T-cell (primary cell): Measurements from ENCODE around the gene AP1S1. TPM values are rescaled to one million over a fixed set of nuclear protein-coding genes. Genes with fewer than 3 reads are reported as not detected.
A peak's percentile ranks its signal among the peaks of the same experiment; 100 is the strongest.

Experiments
- ATAC-seq, 4 experiments: fragments of 200-7000 bp in 3 of 4; fragments of 150-1000 bp in 1 of 4; cut with Tn5 transposase; replicated peaks in 1 of 4; 1 replicate in 3 of 4; 2 replicates in 1 of 4; pipeline ENCODE4 v1.10.0; 2021; ENCODE audit warnings: moderate library complexity in 3 of 4, mild to moderate bottlenecking in 2 of 4, moderate number of reproducible peaks in 1 of 4
- CTCF ChIA-PET, 2 donors: fragments of 300-600 bp; sonication (Branson Sonifier 250); formaldehyde crosslinking; loops; one replicate each; lab custom pipeline; 2022; ENCODE audit warnings: antibody characterized with exemption in 2 of 2; lab: Charles Lee
- POLR2A ChIA-PET, 2 donors: fragments of 300-600 bp; sonication (Branson Sonifier 250); formaldehyde crosslinking; loops; one replicate each; lab custom pipeline; 2022; ENCODE audit warnings: antibody characterized with exemption in 2 of 2; lab: Charles Lee
- DNase-seq, 35 experiments: peaks; one replicate each; pipeline versions ENCODE4 v3.0.0 to v3.0.0-alpha.2; 2013 to 2023
- H3K27ac ChIP-seq: one replicate; pipeline ENCODE4 v1.5.1; 2013; ENCODE audit warnings: low read length
- H3K27me3 ChIP-seq, 2 experiments: replicated peaks in 1 of 2; 1 replicate in 1 of 2; 2 replicates in 1 of 2; pipeline versions ENCODE4 v1.6.1 to v1.7.0; 2013; ENCODE audit warnings: low read length in 1 of 2, mixed read lengths in 1 of 2; ENCODE audit not compliant: control insufficient read depth in 2 of 2, insufficient read depth in 2 of 2; ENCODE audit errors: extremely low read depth in 1 of 2
- H3K36me3 ChIP-seq, 2 donors: 1 replicate in 1 of 2; 2 replicates in 1 of 2; pipeline versions ENCODE4 v1.6.1 to v1.7.0; 2013; ENCODE audit warnings: low read length in 1 of 2; ENCODE audit not compliant: control insufficient read depth in 2 of 2, insufficient read depth in 1 of 2; ENCODE audit errors: extremely low read depth in 1 of 2
- H3K4me1 ChIP-seq, 2 experiments: 1 replicate in 1 of 2; 2 replicates in 1 of 2; pipeline versions ENCODE4 v1.6.1 to v1.7.0; 2013; ENCODE audit warnings: low read length in 2 of 2, mixed read lengths in 1 of 2; ENCODE audit not compliant: insufficient read depth in 2 of 2, control insufficient read depth in 1 of 2; ENCODE audit errors: extremely low read depth in 1 of 2
- H3K4me3 ChIP-seq, 2 donors: 1 replicate in 1 of 2; 2 replicates in 1 of 2; pipeline versions ENCODE4 v1.5.1 to v1.7.0; 2013; ENCODE audit warnings: mild to moderate bottlenecking in 2 of 2, low read length in 1 of 2, moderate library complexity in 1 of 2; ENCODE audit not compliant: control insufficient read depth in 1 of 2; ENCODE audit errors: extremely low read depth in 1 of 2
- H3K9me3 ChIP-seq: 2 replicates; pipeline ENCODE4 v1.7.0; 2013
- H3K27ac Mint-ChIP-seq, 2 donors: one replicate each; pipeline ENCODE4 v1.8.0; 2020 to 2021; ENCODE audit warnings: mild to moderate bottlenecking in 2 of 2, mixed read lengths in 2 of 2
- H3K27me3 Mint-ChIP-seq, 2 donors: one replicate each; pipeline ENCODE4 v1.8.0; 2021 to 2022; ENCODE audit warnings: mixed read lengths in 2 of 2
- H3K36me3 Mint-ChIP-seq: one replicate; pipeline ENCODE4 v1.8.0; 2021; ENCODE audit warnings: mixed read lengths
- H3K4me1 Mint-ChIP-seq, 3 donors: one replicate each; pipeline ENCODE4 v1.8.0; 2020 to 2022; ENCODE audit warnings: mixed read lengths in 3 of 3, mild to moderate bottlenecking in 1 of 3
- H3K4me3 Mint-ChIP-seq, 3 donors: one replicate each; pipeline ENCODE4 v1.8.0; 2020 to 2022; ENCODE audit warnings: mild to moderate bottlenecking in 3 of 3, mixed read lengths in 3 of 3, moderate library complexity in 3 of 3
- H3K9me3 Mint-ChIP-seq, 3 donors: one replicate each; pipeline ENCODE4 v1.8.0; 2020 to 2022; ENCODE audit warnings: mixed read lengths in 3 of 3
- WGBS: methylation state at CpG from one replicate; pipeline ENCODE4 v1.1.5; 2013; ENCODE audit warnings: missing lambda C conversion rate; ENCODE audit not compliant: insufficient coverage; 5-methylcytosine and 5-hydroxymethylcytosine counted together
- total RNA-seq, 35 experiments: library from RNA in 6 of 35; stranded (reverse) in 6 of 35; fragments of 120-200 nt in 1 of 35; gene quantifications; one replicate each; pipeline versions ENCODE4 v1.2.1 to v1.2.4 and lab custom pipeline; 2013 to 2026

AP1S1 gene
- total RNA-seq, 5 donors from 2014 or later (not counting 1 experiment from before 2014, with no cell fraction given) = 8.1 to 16.7 (median 14.4) TPM

DNA sequence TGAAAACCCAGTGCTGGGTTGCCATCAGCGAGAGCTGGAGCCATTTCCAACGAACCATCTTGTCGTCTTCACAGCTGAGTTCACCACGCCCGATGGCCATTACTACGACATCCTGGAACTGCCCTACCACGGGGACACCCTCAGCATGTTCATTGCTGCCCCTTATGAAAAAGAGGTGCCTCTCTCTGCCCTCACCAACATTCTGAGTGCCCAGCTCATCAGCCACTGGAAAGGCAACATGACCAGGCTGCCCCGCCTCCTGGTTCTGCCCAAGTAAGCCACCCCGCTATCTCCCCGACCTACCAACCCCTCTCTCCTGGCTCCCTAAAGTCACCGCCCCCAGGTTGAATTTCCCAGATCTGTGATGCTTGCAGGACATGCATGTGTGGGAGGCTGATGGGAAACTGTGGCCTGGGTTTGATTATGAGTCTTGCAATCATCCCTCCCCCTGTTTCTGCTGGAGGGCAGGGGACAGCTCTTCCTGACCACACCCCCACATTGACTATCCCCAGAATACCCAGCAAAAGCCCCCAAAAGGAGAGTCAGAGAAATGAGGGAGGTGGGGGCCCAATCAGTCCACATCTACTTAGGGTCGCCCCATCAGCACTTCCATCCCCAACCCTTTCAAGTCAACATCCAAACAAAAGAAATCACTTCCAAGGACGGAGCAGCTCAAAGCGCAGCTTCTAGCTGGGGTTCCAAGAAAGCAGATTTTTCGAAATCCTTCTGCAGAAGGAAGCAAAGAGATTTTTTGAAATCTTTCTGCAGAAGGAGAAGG is 20.5 kb upstream of the AP1S1 start:
- Mint-ChIP-seq H3K4me3 (no peak overlapping the region), H3K9me3 (no peaks in the 10 kb centered on the region), H3K27me3 (peaks cover 17 to 60% of the 10 kb centered on the region in 2 donors), H3K27ac (no peak overlapping the region), H3K36me3 (no peaks in the 10 kb centered on the region), H3K4me1 (peaks cover 11 to 20% (median 17%) of the 10 kb centered on the region in 3 donors)
- no peaks in the 10 kb centered on the region for H3K36me3 ChIP-seq
- peaks cover 0 to 42% of the 10 kb centered on the region in 2 experiments for H3K27me3 ChIP-seq
- DNase-seq (no peak), ATAC-seq (no peak)
- CTCF ChIA-PET = interaction anchor here in 1 of 2 donors (0.7 kb wide), 1 partner anchor 10 kb away, joined by 4 read pairs; no protein-coding TSS in a partner anchor
- POLR2A ChIA-PET = no interaction called here
- H3K4me1 ChIP-seq = peaks cover 0 to 11% of the 10 kb centered on the region in 2 experiments
- WGBS = 83% methylated on average over 9 of the region's 15 CpGs
- H3K9me3 ChIP-seq = no peaks in the 10 kb centered on the region
- H3K27ac ChIP-seq = no peak overlapping the region
- H3K4me3 ChIP-seq = no peak overlapping the region

DNA sequence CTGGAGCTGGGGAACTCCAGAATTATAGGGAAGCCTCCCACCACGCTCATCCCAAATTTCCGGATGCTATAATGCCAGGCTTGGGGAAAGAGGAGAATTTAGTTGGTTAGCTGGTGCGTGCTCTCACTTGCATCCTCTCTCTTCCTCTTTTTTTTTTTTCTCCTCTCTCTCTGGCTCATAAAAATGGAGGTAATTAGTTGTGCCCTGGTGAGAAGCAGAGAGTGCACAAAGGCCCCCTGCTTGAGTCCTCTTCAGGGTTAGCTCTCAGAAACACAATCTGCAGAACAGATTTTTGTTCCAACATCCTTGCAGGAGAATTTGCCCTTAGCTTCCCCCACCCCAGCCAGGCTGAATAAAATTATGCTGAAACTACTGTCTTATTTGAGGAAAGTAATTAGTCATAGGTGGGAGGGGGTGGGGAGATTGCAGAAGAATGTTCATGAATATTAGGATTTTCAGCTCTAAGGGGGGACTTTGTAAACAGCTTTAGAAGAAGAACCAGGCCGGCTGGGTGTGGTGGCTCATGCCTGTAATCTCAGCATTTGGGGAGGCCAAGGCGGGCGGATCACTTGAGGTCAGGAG is 19.8 kb upstream of the AP1S1 start:
- no CpG with 5 or more reads among the region's 6 CpGs for WGBS
- POLR2A ChIA-PET = no interaction called here
- ATAC-seq (no peak), DNase-seq (no peak)
- no peaks in the 10 kb centered on the region for H3K36me3 ChIP-seq
- peaks cover 0 to 11% of the 10 kb centered on the region in 2 experiments for H3K4me1 ChIP-seq
- CTCF ChIA-PET = interaction anchor here in 1 of 2 donors (0.7 kb wide), 1 partner anchor 10 kb away, joined by 4 read pairs; no protein-coding TSS in a partner anchor
- no peaks in the 10 kb centered on the region for H3K36me3 Mint-ChIP-seq
- H3K27ac ChIP-seq = no peak overlapping the region
- no peaks in the 10 kb centered on the region for H3K9me3 Mint-ChIP-seq
- no peak overlapping the region for H3K4me3 Mint-ChIP-seq
- peaks cover 11 to 23% (median 20%) of the 10 kb centered on the region in 3 donors for H3K4me1 Mint-ChIP-seq
- H3K27me3 ChIP-seq = peaks cover 0 to 42% of the 10 kb centered on the region in 2 experiments
- H3K27ac Mint-ChIP-seq = no peak overlapping the region
- no peaks in the 10 kb centered on the region for H3K9me3 ChIP-seq
- H3K4me3 ChIP-seq = no peak overlapping the region
- peaks cover 17 to 60% of the 10 kb centered on the region in 2 donors for H3K27me3 Mint-ChIP-seq

DNA sequence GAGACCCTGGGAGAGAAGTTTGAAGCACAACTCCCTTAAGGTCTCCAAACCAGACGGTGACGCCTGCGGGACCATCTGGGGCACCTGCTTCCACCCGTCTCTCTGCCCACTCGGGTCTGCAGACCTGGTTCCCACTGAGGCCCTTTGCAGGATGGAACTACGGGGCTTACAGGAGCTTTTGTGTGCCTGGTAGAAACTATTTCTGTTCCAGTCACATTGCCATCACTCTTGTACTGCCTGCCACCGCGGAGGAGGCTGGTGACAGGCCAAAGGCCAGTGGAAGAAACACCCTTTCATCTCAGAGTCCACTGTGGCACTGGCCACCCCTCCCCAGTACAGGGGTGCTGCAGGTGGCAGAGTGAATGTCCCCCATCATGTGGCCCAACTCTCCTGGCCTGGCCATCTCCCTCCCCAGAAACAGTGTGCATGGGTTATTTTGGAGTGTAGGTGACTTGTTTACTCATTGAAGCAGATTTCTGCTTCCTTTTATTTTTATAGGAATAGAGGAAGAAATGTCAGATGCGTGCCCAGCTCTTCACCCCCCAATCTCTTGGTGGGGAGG is 16.5 kb upstream of the AP1S1 start:
- 78% methylated on average over 8 of the region's 9 CpGs for WGBS
- H3K36me3 ChIP-seq = no peaks in the 10 kb centered on the region
- Mint-ChIP-seq H3K4me3 (no peak overlapping the region), H3K36me3 (no peaks in the 10 kb centered on the region), H3K9me3 (no peaks in the 10 kb centered on the region), H3K27ac (peak overlapping the region in 1 of 2 donors; percentile 31), H3K27me3 (peaks cover 12 to 49% of the 10 kb centered on the region in 2 donors), H3K4me1 (peaks cover 11 to 28% (median 26%) of the 10 kb centered on the region in 3 donors)
- no peaks in the 10 kb centered on the region for H3K9me3 ChIP-seq
- no peak overlapping the region for H3K27ac ChIP-seq
- H3K4me3 ChIP-seq = no peak overlapping the region
- POLR2A ChIA-PET = interaction anchor here in 1 of 2 donors (0.6 kb wide), 1 partner anchor 43 kb away, joined by 3 read pairs; no protein-coding TSS in a partner anchor
- H3K4me1 ChIP-seq = peaks cover 0 to 11% of the 10 kb centered on the region in 2 experiments
- CTCF ChIA-PET = no interaction called here
- DNase-seq (no peak), ATAC-seq (peak in 1 of 4 experiments; percentile 7)
- peaks cover 0 to 32% of the 10 kb centered on the region in 2 experiments for H3K27me3 ChIP-seq

DNA sequence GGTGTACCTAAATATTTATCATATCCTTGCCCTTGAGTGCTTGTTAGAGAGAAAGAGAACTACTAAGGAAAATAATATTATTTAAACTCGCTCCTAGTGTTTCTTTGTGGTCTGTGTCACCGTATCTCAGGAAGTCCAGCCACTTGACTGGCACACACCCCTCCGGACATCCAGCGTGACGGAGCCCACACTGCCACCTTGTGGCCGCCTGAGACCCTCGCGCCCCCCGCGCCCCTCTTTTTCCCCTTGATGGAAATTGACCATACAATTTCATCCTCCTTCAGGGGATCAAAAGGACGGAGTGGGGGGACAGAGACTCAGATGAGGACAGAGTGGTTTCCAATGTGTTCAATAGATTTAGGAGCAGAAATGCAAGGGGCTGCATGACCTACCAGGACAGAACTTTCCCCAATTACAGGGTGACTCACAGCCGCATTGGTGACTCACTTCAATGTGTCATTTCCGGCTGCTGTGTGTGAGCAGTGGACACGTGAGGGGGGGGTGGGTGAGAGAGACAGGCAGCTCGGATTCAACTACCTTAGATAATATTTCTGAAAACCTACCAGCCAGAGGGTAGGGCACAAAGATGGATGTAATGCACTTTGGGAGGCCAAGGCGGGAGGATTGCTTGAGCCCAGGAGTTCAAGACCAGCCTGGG is 15.9 kb upstream of the AP1S1 start:
- CTCF ChIA-PET = interaction anchor here in 1 of 2 donors (0.6 kb wide), 1 partner anchor 115 kb away, joined by 6 read pairs; no protein-coding TSS in a partner anchor
- Histone ChIP-seq H3K9me3 (no peaks in the 10 kb centered on the region), H3K36me3 (no peaks in the 10 kb centered on the region), H3K27me3 (peaks cover 0 to 38% of the 10 kb centered on the region in 2 experiments), H3K4me3 (no peak overlapping the region), H3K4me1 (peaks cover 0 to 11% of the 10 kb centered on the region in 2 experiments), H3K27ac (no peak overlapping the region)
- H3K27me3 Mint-ChIP-seq = peaks cover 9 to 47% of the 10 kb centered on the region in 2 donors
- WGBS = 0% methylated on average over 2 of the region's 16 CpGs
- peak overlapping the region in 1 of 2 donors; percentile 31 for H3K27ac Mint-ChIP-seq
- no peaks in the 10 kb centered on the region for H3K9me3 Mint-ChIP-seq
- no peaks in the 10 kb centered on the region for H3K36me3 Mint-ChIP-seq
- H3K4me3 Mint-ChIP-seq = peak overlapping the region in 2 of 3 donors; percentile 31 to 62
- POLR2A ChIA-PET = interaction anchor here (0.6 to 0.7 kb wide), 2 partner anchors 43 to 155 kb away, joined by 3 to 4 read pairs; no protein-coding TSS in a partner anchor
- DNase-seq (peak; percentile 46 to 82 (median 68)), ATAC-seq (peak; percentile 97 to 99 (median 98))
- peaks cover 15 to 29% (median 26%) of the 10 kb centered on the region in 3 donors for H3K4me1 Mint-ChIP-seq

DNA sequence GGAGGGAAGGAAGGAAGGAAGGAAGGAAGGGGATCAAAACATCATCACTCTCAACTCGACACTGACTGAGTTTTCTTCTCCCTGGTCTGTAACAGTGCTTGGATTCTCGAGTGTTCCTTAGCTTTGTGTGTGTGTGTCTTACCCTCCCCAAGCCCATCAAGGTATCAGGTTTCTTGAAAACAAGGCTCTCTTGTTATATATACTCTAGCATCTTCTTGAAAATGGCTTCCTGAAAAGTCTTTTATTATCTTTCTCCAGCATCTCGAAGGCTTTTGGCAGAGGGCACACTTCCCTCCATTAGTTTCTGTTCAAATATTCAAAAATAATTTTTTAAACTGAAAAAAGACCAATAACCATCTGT is 14.0 kb upstream of the AP1S1 start:
- WGBS = 75% methylated on average over 1 of the region's 3 CpGs
- Histone ChIP-seq H3K27ac (no peak overlapping the region), H3K36me3 (no peaks in the 10 kb centered on the region), H3K4me3 (no peak overlapping the region), H3K27me3 (peaks cover 3 to 41% of the 10 kb centered on the region in 2 experiments), H3K9me3 (no peaks in the 10 kb centered on the region), H3K4me1 (peaks cover 0 to 16% of the 10 kb centered on the region in 2 experiments)
- Mint-ChIP-seq H3K9me3 (no peaks in the 10 kb centered on the region), H3K36me3 (no peaks in the 10 kb centered on the region), H3K4me3 (no peak overlapping the region), H3K27ac (no peak overlapping the region), H3K27me3 (peaks cover 8 to 38% of the 10 kb centered on the region in 2 donors), H3K4me1 (peaks cover 24 to 34% (median 28%) of the 10 kb centered on the region in 3 donors)
- CTCF ChIA-PET = interaction anchor here in 1 of 2 donors (1.2 kb wide), 1 partner anchor 52 kb away, joined by 3 read pairs; no protein-coding TSS in a partner anchor
- ATAC-seq (no peak), DNase-seq (no peak)
- POLR2A ChIA-PET = no interaction called here
